K562 (cell line): Measurements from ENCODE around the gene SART3. TPM values are rescaled to one million over a fixed set of nuclear protein-coding genes. Genes with fewer than 3 reads are reported as not detected.

Source experiments
- BCOR ChIP-seq: fragments of 450-650 bp; IDR thresholded peaks from 2 replicates; pipeline ENCODE4 v1.6.1; 2016
- E2F5 ChIP-seq: sonication (generic); formaldehyde crosslinking; IDR thresholded peaks from 2 replicates; pipeline ENCODE4 v1.8.0; 2022; ENCODE audit warnings: mild to moderate bottlenecking, missing genetic modification reagents
- FIP1L1 ChIP-seq: fragments of 200-400 bp; formaldehyde crosslinking; IDR thresholded peaks from 2 replicates; pipeline ENCODE4 v1.6.1; 2018; ENCODE audit warnings: mild to moderate bottlenecking, low read depth, low read length; ENCODE audit not compliant: poor library complexity, severe bottlenecking
- HOXB6 ChIP-seq: fragments of 250-450 bp; sonication (Bioruptor Pico); IDR thresholded peaks from 2 replicates; pipeline ENCODE4 v1.5.1; 2022; ENCODE audit warnings: mild to moderate bottlenecking, borderline replicate concordance
- NFIX ChIP-seq: fragments of 250-450 bp; sonication (Bioruptor Pico); IDR thresholded peaks from 2 replicates; pipeline ENCODE4 v1.4.0; 2020; ENCODE audit warnings: low read depth, mild to moderate bottlenecking, moderate library complexity
- TCF7 ChIP-seq: sonication (generic); IDR thresholded peaks from 2 replicates; pipeline ENCODE4 v1.6.1; 2016; ENCODE audit warnings: antibody characterized with exemption, borderline replicate concordance
- ZBTB40 ChIP-seq, 2 experiments: fragments of 450-650 bp in 1 of 2; sonication (generic) in 1 of 2; formaldehyde crosslinking in 1 of 2; IDR thresholded peaks; 2 replicates each; pipeline versions ENCODE4 v1.7.1 to v1.9.0; 2016 to 2022; ENCODE audit warnings: inconsistent platforms in 1 of 2, mild to moderate bottlenecking in 1 of 2, missing genetic modification reagents in 1 of 2
- ZNF830 ChIP-seq: fragments of 250-450 bp; sonication (Bioruptor Pico); IDR thresholded peaks from 2 replicates; pipeline ENCODE4 v1.5.0; 2021; ENCODE audit warnings: mild to moderate bottlenecking
- polyA plus RNA-seq, 8 experiments: library from polyadenylated mRNA; depleted of rRNA in 4 of 8; stranded (reverse) in 5 of 8; unstranded in 3 of 8; fragments of >200 nt; fragmentation: Nextera tagmentation in 2 of 8; fragmentation: Illumina TruSeq in 1 of 8; extraction: Ambion mirVana in 2 of 8; extraction: Trizol in 1 of 8; gene quantifications; 2 replicates each; pipeline versions ENCODE4 v1.2.1 to v1.2.3, GENCODE V29; 2011 to 2014; ENCODE audit warnings: inconsistent platforms in 1 of 8, missing spikeins in 1 of 8
- total RNA-seq, 7 experiments: library from RNA; depleted of rRNA in 6 of 7; stranded (reverse); fragments of >200 nt in 6 of 7; fragmentation: Illumina TruSeq in 2 of 7; extraction: Trizol in 2 of 7; gene quantifications; 2 replicates each; pipeline versions ENCODE4 v1.2.1 to v1.2.3, GENCODE V29; 2011 to 2021; ENCODE audit warnings: low replicate concordance in 1 of 7
- TF ChIP-seq, protein P1 (sequence below): fragments of 450-650 bp; formaldehyde crosslinking; IDR thresholded peaks from 2 replicates; pipeline ENCODE4 v1.4.0; 2020; ENCODE audit warnings: mild to moderate bottlenecking, moderate library complexity
- TF ChIP-seq, protein P2 (sequence below): sonication (generic); formaldehyde crosslinking; IDR thresholded peaks from 2 replicates; pipeline ENCODE4 v1.8.1; 2022; ENCODE audit warnings: missing genetic modification reagents

The SART3 gene
- total and polyA plus RNA-seq, 9 of the 15 experiments (the other 6 are each of a cell fraction or from before 2014, with no cell fraction given): 8.9 to 167 (median 56.7) TPM

GRCh38 chr12:108560752-108561719, at the start of gene SART3 (continued):
- TF ChIP-seq ZBTB40 (IDR thresholded peaks at IDR 0.05) (peak; percentile 96), ZBTB40 (CRISPR knock-in tag; IDR thresholded peaks at IDR 0.05) (no peak), FIP1L1 (peak; percentile 43), ZNF830 (CRISPR knock-in tag) (no peak), BCOR (no peak), HOXB6 (CRISPR knock-in tag) (no peak), NFIX (no peak), TCF7 (no peak), E2F5 (CRISPR knock-in tag) (no peak)
- TF ChIP-seq, protein P1, sequence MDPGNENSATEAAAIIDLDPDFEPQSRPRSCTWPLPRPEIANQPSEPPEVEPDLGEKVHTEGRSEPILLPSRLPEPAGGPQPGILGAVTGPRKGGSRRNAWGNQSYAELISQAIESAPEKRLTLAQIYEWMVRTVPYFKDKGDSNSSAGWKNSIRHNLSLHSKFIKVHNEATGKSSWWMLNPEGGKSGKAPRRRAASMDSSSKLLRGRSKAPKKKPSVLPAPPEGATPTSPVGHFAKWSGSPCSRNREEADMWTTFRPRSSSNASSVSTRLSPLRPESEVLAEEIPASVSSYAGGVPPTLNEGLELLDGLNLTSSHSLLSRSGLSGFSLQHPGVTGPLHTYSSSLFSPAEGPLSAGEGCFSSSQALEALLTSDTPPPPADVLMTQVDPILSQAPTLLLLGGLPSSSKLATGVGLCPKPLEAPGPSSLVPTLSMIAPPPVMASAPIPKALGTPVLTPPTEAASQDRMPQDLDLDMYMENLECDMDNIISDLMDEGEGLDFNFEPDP (CRISPR knock-in tag): no peak
- TF ChIP-seq, protein P2, sequence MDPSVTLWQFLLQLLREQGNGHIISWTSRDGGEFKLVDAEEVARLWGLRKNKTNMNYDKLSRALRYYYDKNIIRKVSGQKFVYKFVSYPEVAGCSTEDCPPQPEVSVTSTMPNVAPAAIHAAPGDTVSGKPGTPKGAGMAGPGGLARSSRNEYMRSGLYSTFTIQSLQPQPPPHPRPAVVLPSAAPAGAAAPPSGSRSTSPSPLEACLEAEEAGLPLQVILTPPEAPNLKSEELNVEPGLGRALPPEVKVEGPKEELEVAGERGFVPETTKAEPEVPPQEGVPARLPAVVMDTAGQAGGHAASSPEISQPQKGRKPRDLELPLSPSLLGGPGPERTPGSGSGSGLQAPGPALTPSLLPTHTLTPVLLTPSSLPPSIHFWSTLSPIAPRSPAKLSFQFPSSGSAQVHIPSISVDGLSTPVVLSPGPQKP (CRISPR knock-in tag): no peak
